ENCODE data around the gene GNAO1.

Gene GNAO1

GRCh38 chr16:56269281-56269680 lies 78.0 kb downstream of the GNAO1 start:
- no peak overlapping the region for H3K9ac ChIP-seq (ENCODE audit: low read length in 5 of 5)
- H3K27ac ChIP-seq (ENCODE audit: low read depth, low read length): no peak overlapping the region
- no peaks in the 10 kb centered on the region for H3K36me3 ChIP-seq (ENCODE audit: control insufficient read depth in 5 of 5, insufficient read depth in 5 of 5, low read length in 5 of 5)
- peaks cover 0 to 4% (median 0%) of the 10 kb centered on the region in 5 donors for H3K9me3 ChIP-seq (ENCODE audit: control insufficient read depth in 5 of 5, low read length in 5 of 5)
- peaks cover 0 to 4% (median 0%) of the 10 kb centered on the region in 5 donors for H3K27me3 ChIP-seq (ENCODE audit: control insufficient read depth in 5 of 5, insufficient read depth in 4 of 5, low read length in 5 of 5)
- no peak overlapping the region for H3K4me3 ChIP-seq (ENCODE audit: low read depth in 1 of 5, low read length in 5 of 5)
- H3K4me1 ChIP-seq (ENCODE audit: control insufficient read depth in 5 of 5, insufficient read depth in 5 of 5, low read length in 5 of 5): no peaks in the 10 kb centered on the region

GRCh38 chr16:56269811-56270684 lies 78.8 kb downstream of the GNAO1 start:
- Histone ChIP-seq H3K4me3 (ENCODE audit: low read depth in 1 of 5, low read length in 5 of 5) (no peak overlapping the region), H3K27ac (ENCODE audit: low read depth, low read length) (no peak overlapping the region), H3K36me3 (ENCODE audit: control insufficient read depth in 5 of 5, insufficient read depth in 5 of 5, low read length in 5 of 5) (no peaks in the 10 kb centered on the region), H3K9ac (ENCODE audit: low read length in 5 of 5) (no peak overlapping the region), H3K27me3 (ENCODE audit: control insufficient read depth in 5 of 5, insufficient read depth in 4 of 5, low read length in 5 of 5) (peaks cover 0 to 4% (median 0%) of the 10 kb centered on the region in 5 donors), H3K4me1 (ENCODE audit: control insufficient read depth in 5 of 5, insufficient read depth in 5 of 5, low read length in 5 of 5) (no peaks in the 10 kb centered on the region), H3K9me3 (ENCODE audit: control insufficient read depth in 5 of 5, low read length in 5 of 5) (peaks cover 0 to 7% (median 0%) of the 10 kb centered on the region in 5 donors)

GRCh38 chr16:56270828-56271227 lies 79.5 kb downstream of the GNAO1 start:
- peaks cover 0 to 4% (median 0%) of the 10 kb centered on the region in 5 donors for H3K27me3 ChIP-seq (ENCODE audit: control insufficient read depth in 5 of 5, insufficient read depth in 4 of 5, low read length in 5 of 5)
- H3K4me3 ChIP-seq (ENCODE audit: low read depth in 1 of 5, low read length in 5 of 5): no peak overlapping the region
- H3K27ac ChIP-seq (ENCODE audit: low read depth, low read length): no peak overlapping the region
- H3K4me1 ChIP-seq (ENCODE audit: control insufficient read depth in 5 of 5, insufficient read depth in 5 of 5, low read length in 5 of 5): no peaks in the 10 kb centered on the region
- no peak overlapping the region for H3K9ac ChIP-seq (ENCODE audit: low read length in 5 of 5)
- H3K36me3 ChIP-seq (ENCODE audit: control insufficient read depth in 5 of 5, insufficient read depth in 5 of 5, low read length in 5 of 5): no peaks in the 10 kb centered on the region
- H3K9me3 ChIP-seq (ENCODE audit: control insufficient read depth in 5 of 5, low read length in 5 of 5): peaks cover 0 to 7% (median 0%) of the 10 kb centered on the region in 5 donors

GRCh38 chr16:56272583-56272894 lies 81.2 kb downstream of the GNAO1 start:
- H3K4me1 ChIP-seq (ENCODE audit: control insufficient read depth in 5 of 5, insufficient read depth in 5 of 5, low read length in 5 of 5): no peaks in the 10 kb centered on the region
- H3K27me3 ChIP-seq (ENCODE audit: control insufficient read depth in 5 of 5, insufficient read depth in 4 of 5, low read length in 5 of 5): peaks cover 0 to 4% (median 0%) of the 10 kb centered on the region in 5 donors
- H3K36me3 ChIP-seq (ENCODE audit: control insufficient read depth in 5 of 5, insufficient read depth in 5 of 5, low read length in 5 of 5): no peaks in the 10 kb centered on the region
- no peak overlapping the region for H3K27ac ChIP-seq (ENCODE audit: low read depth, low read length)
- H3K9me3 ChIP-seq (ENCODE audit: control insufficient read depth in 5 of 5, low read length in 5 of 5): peaks cover 0 to 7% (median 0%) of the 10 kb centered on the region in 5 donors
- H3K9ac ChIP-seq (ENCODE audit: low read length in 5 of 5): no peak overlapping the region
- no peak overlapping the region for H3K4me3 ChIP-seq (ENCODE audit: low read depth in 1 of 5, low read length in 5 of 5)

GRCh38 chr16:56273615-56274014 lies 82.3 kb downstream of the GNAO1 start:
- H3K36me3 ChIP-seq (ENCODE audit: control insufficient read depth in 5 of 5, insufficient read depth in 5 of 5, low read length in 5 of 5): no peaks in the 10 kb centered on the region
- H3K4me1 ChIP-seq (ENCODE audit: control insufficient read depth in 5 of 5, insufficient read depth in 5 of 5, low read length in 5 of 5): no peaks in the 10 kb centered on the region
- H3K4me3 ChIP-seq (ENCODE audit: low read depth in 1 of 5, low read length in 5 of 5): no peak overlapping the region
- H3K9ac ChIP-seq (ENCODE audit: low read length in 5 of 5): no peak overlapping the region
- peaks cover 0 to 4% (median 3%) of the 10 kb centered on the region in 5 donors for H3K27me3 ChIP-seq (ENCODE audit: control insufficient read depth in 5 of 5, insufficient read depth in 4 of 5, low read length in 5 of 5)
- no peak overlapping the region for H3K27ac ChIP-seq (ENCODE audit: low read depth, low read length)
- peaks cover 0 to 7% (median 0%) of the 10 kb centered on the region in 5 donors for H3K9me3 ChIP-seq (ENCODE audit: control insufficient read depth in 5 of 5, low read length in 5 of 5)

- no peak overlapping the region for H3K27ac ChIP-seq (ENCODE audit: low read depth, low read length)
- H3K4me1 ChIP-seq (ENCODE audit: control insufficient read depth in 5 of 5, insufficient read depth in 5 of 5, low read length in 5 of 5): no peaks in the 10 kb centered on the region
- no peak overlapping the region for H3K4me3 ChIP-seq (ENCODE audit: low read depth in 1 of 5, low read length in 5 of 5)
- peaks cover 0 to 7% (median 0%) of the 10 kb centered on the region in 5 donors for H3K9me3 ChIP-seq (ENCODE audit: control insufficient read depth in 5 of 5, low read length in 5 of 5)
- H3K27me3 ChIP-seq (ENCODE audit: control insufficient read depth in 5 of 5, insufficient read depth in 4 of 5, low read length in 5 of 5): peaks cover 0 to 4% (median 3%) of the 10 kb centered on the region in 5 donors
- H3K36me3 ChIP-seq (ENCODE audit: control insufficient read depth in 5 of 5, insufficient read depth in 5 of 5, low read length in 5 of 5): no peaks in the 10 kb centered on the region
- no peak overlapping the region for H3K9ac ChIP-seq (ENCODE audit: low read length in 5 of 5)
Observed at GRCh38 chr16:56274369-56274768, 83.1 kb downstream of the GNAO1 start.

- Histone ChIP-seq H3K9ac (ENCODE audit: low read length in 5 of 5) (no peak overlapping the region), H3K36me3 (ENCODE audit: control insufficient read depth in 5 of 5, insufficient read depth in 5 of 5, low read length in 5 of 5) (no peaks in the 10 kb centered on the region), H3K27ac (ENCODE audit: low read depth, low read length) (no peak overlapping the region), H3K4me1 (ENCODE audit: control insufficient read depth in 5 of 5, insufficient read depth in 5 of 5, low read length in 5 of 5) (no peaks in the 10 kb centered on the region), H3K4me3 (ENCODE audit: low read depth in 1 of 5, low read length in 5 of 5) (no peak overlapping the region), H3K9me3 (ENCODE audit: control insufficient read depth in 5 of 5, low read length in 5 of 5) (peaks cover 0 to 7% (median 0%) of the 10 kb centered on the region in 5 donors), H3K27me3 (ENCODE audit: control insufficient read depth in 5 of 5, insufficient read depth in 4 of 5, low read length in 5 of 5) (peaks cover 0 to 3% (median 0%) of the 10 kb centered on the region in 5 donors)
Observed at GRCh38 chr16:56275076-56275475, 83.8 kb downstream of the GNAO1 start.

- no peak overlapping the region for H3K4me3 ChIP-seq (ENCODE audit: low read depth in 1 of 5, low read length in 5 of 5)
- no peak overlapping the region for H3K9ac ChIP-seq (ENCODE audit: low read length in 5 of 5)
- peaks cover 0 to 7% (median 0%) of the 10 kb centered on the region in 5 donors for H3K9me3 ChIP-seq (ENCODE audit: control insufficient read depth in 5 of 5, low read length in 5 of 5)
- no peaks in the 10 kb centered on the region for H3K4me1 ChIP-seq (ENCODE audit: control insufficient read depth in 5 of 5, insufficient read depth in 5 of 5, low read length in 5 of 5)
- H3K36me3 ChIP-seq (ENCODE audit: control insufficient read depth in 5 of 5, insufficient read depth in 5 of 5, low read length in 5 of 5): no peaks in the 10 kb centered on the region
- H3K27me3 ChIP-seq (ENCODE audit: control insufficient read depth in 5 of 5, insufficient read depth in 4 of 5, low read length in 5 of 5): peaks cover 0 to 3% (median 0%) of the 10 kb centered on the region in 5 donors
- no peak overlapping the region for H3K27ac ChIP-seq (ENCODE audit: low read depth, low read length)
Observed at GRCh38 chr16:56275801-56276200, 84.5 kb downstream of the GNAO1 start.

GRCh38 chr16:56277075-56277474 lies 85.8 kb downstream of the GNAO1 start:
- H3K4me1 ChIP-seq (ENCODE audit: control insufficient read depth in 5 of 5, insufficient read depth in 5 of 5, low read length in 5 of 5): no peaks in the 10 kb centered on the region
- H3K9ac ChIP-seq (ENCODE audit: low read length in 5 of 5): no peak overlapping the region
- peaks cover 0 to 7% (median 0%) of the 10 kb centered on the region in 5 donors for H3K9me3 ChIP-seq (ENCODE audit: control insufficient read depth in 5 of 5, low read length in 5 of 5)
- H3K4me3 ChIP-seq (ENCODE audit: low read depth in 1 of 5, low read length in 5 of 5): no peak overlapping the region
- H3K27me3 ChIP-seq (ENCODE audit: control insufficient read depth in 5 of 5, insufficient read depth in 4 of 5, low read length in 5 of 5): peaks cover 0 to 3% (median 0%) of the 10 kb centered on the region in 5 donors
- H3K27ac ChIP-seq (ENCODE audit: low read depth, low read length): no peak overlapping the region
- no peaks in the 10 kb centered on the region for H3K36me3 ChIP-seq (ENCODE audit: control insufficient read depth in 5 of 5, insufficient read depth in 5 of 5, low read length in 5 of 5)

GRCh38 chr16:56278196-56278855 lies 87.0 kb downstream of the GNAO1 start:
- no peak overlapping the region for H3K4me3 ChIP-seq (ENCODE audit: low read depth in 1 of 5, low read length in 5 of 5)
- H3K27ac ChIP-seq (ENCODE audit: low read depth, low read length): no peak overlapping the region
- H3K9me3 ChIP-seq (ENCODE audit: control insufficient read depth in 5 of 5, low read length in 5 of 5): peaks cover 0 to 7% (median 0%) of the 10 kb centered on the region in 5 donors
- no peaks in the 10 kb centered on the region for H3K36me3 ChIP-seq (ENCODE audit: control insufficient read depth in 5 of 5, insufficient read depth in 5 of 5, low read length in 5 of 5)
- H3K4me1 ChIP-seq (ENCODE audit: control insufficient read depth in 5 of 5, insufficient read depth in 5 of 5, low read length in 5 of 5): no peaks in the 10 kb centered on the region
- no peak overlapping the region for H3K9ac ChIP-seq (ENCODE audit: low read length in 5 of 5)
- peaks cover 0 to 3% (median 0%) of the 10 kb centered on the region in 5 donors for H3K27me3 ChIP-seq (ENCODE audit: control insufficient read depth in 5 of 5, insufficient read depth in 4 of 5, low read length in 5 of 5)
